ENCODE data around the gene ALDH3A2.

The ALDH3A2 gene

GRCh38 chr17:19654896-19655295 is 6.3 kb downstream of the ALDH3A2 start:
- no peak for TF ChIP-seq CTCF (conservative IDR thresholded peaks at IDR 0.05; ENCODE audit: low read depth, low read length)
- H3K4me1 ChIP-seq (ENCODE audit: low read depth, poor library complexity, severe bottlenecking): peaks cover 7% of the 10 kb centered on the region
- H3K36me3 ChIP-seq (ENCODE audit: insufficient read depth): no peaks in the 10 kb centered on the region
- no peaks in the 10 kb centered on the region for H4K20me1 ChIP-seq (ENCODE audit: insufficient read depth)
- peaks cover 15% of the 10 kb centered on the region; the same call in 1 of the 2 replicates for H3K79me2 ChIP-seq (ENCODE audit: insufficient read depth, low read depth)
- H3K27ac ChIP-seq: no peak overlapping the region
- no peak overlapping the region for H3K4me2 ChIP-seq
- no peak overlapping the region for H2AFZ ChIP-seq (ENCODE audit: low read depth)
- no peak overlapping the region for H3K4me3 ChIP-seq (IDR thresholded peaks at IDR 0.05; ENCODE audit: insufficient read depth, low read depth, low read length)
- H3K9ac ChIP-seq: no peak overlapping the region
- no peaks in the 10 kb centered on the region for H3K27me3 ChIP-seq (ENCODE audit: insufficient read depth, low read depth)

GRCh38 chr17:19656336-19656735 is 7.8 kb downstream of the ALDH3A2 start:
- no peak overlapping the region for H3K4me2 ChIP-seq
- no peak overlapping the region for H3K9ac ChIP-seq
- no peak overlapping the region for H3K4me3 ChIP-seq (IDR thresholded peaks at IDR 0.05; ENCODE audit: insufficient read depth, low read depth, low read length)
- no peaks in the 10 kb centered on the region for H3K27me3 ChIP-seq (ENCODE audit: insufficient read depth, low read depth)
- no peak overlapping the region for H2AFZ ChIP-seq (ENCODE audit: low read depth)
- no peak overlapping the region for H3K27ac ChIP-seq
- H3K4me1 ChIP-seq (ENCODE audit: low read depth, poor library complexity, severe bottlenecking): no peaks in the 10 kb centered on the region
- TF ChIP-seq CTCF (conservative IDR thresholded peaks at IDR 0.05; ENCODE audit: low read depth, low read length): no peak
- no peaks in the 10 kb centered on the region for H4K20me1 ChIP-seq (ENCODE audit: insufficient read depth)
- H3K36me3 ChIP-seq (ENCODE audit: insufficient read depth): no peaks in the 10 kb centered on the region
- peaks cover under 1% of the 10 kb centered on the region; the same call in 1 of the 2 replicates for H3K79me2 ChIP-seq (ENCODE audit: insufficient read depth, low read depth)

- no peak for TF ChIP-seq CTCF (conservative IDR thresholded peaks at IDR 0.05; ENCODE audit: low read depth, low read length)
- H3K4me1 ChIP-seq (ENCODE audit: low read depth, poor library complexity, severe bottlenecking): no peaks in the 10 kb centered on the region
- no peak overlapping the region for H2AFZ ChIP-seq (ENCODE audit: low read depth)
- no peaks in the 10 kb centered on the region for H4K20me1 ChIP-seq (ENCODE audit: insufficient read depth)
- H3K27me3 ChIP-seq (ENCODE audit: insufficient read depth, low read depth): no peaks in the 10 kb centered on the region
- H3K27ac ChIP-seq: no peak overlapping the region
- H3K79me2 ChIP-seq (ENCODE audit: insufficient read depth, low read depth): no peaks in the 10 kb centered on the region
- H3K36me3 ChIP-seq (ENCODE audit: insufficient read depth): no peaks in the 10 kb centered on the region
- H3K4me3 ChIP-seq (IDR thresholded peaks at IDR 0.05; ENCODE audit: insufficient read depth, low read depth, low read length): no peak overlapping the region
- H3K4me2 ChIP-seq: no peak overlapping the region
- H3K9ac ChIP-seq: no peak overlapping the region
These were observed 8.5 kb downstream of the ALDH3A2 start for GRCh38 chr17:19656851-19657581.

GRCh38 chr17:19659366-19660177 is 11.0 kb downstream of the ALDH3A2 start:
- no peaks in the 10 kb centered on the region for H3K27me3 ChIP-seq (ENCODE audit: insufficient read depth, low read depth)
- no peak overlapping the region for H3K4me2 ChIP-seq
- no peaks in the 10 kb centered on the region for H3K79me2 ChIP-seq (ENCODE audit: insufficient read depth, low read depth)
- H2AFZ ChIP-seq (ENCODE audit: low read depth): no peak overlapping the region
- no peak overlapping the region for H3K4me3 ChIP-seq (IDR thresholded peaks at IDR 0.05; ENCODE audit: insufficient read depth, low read depth, low read length)
- TF ChIP-seq CTCF (conservative IDR thresholded peaks at IDR 0.05; ENCODE audit: low read depth, low read length): no peak
- no peak overlapping the region for H3K9ac ChIP-seq
- no peaks in the 10 kb centered on the region for H3K4me1 ChIP-seq (ENCODE audit: low read depth, poor library complexity, severe bottlenecking)
- no peaks in the 10 kb centered on the region for H4K20me1 ChIP-seq (ENCODE audit: insufficient read depth)
- H3K36me3 ChIP-seq (ENCODE audit: insufficient read depth): no peaks in the 10 kb centered on the region
- no peak overlapping the region for H3K27ac ChIP-seq

Data from KMS-11 (cell line).